HG02970 (cell line): ENCODE measurements around the gene BEGAIN.

Source experiments
- ATAC-seq: cut with Tn5 transposase; IDR thresholded peaks from one replicate; pipeline ENCODE4 v1.9.1; 2021; ENCODE audit warnings: mild to moderate bottlenecking, moderate library complexity, moderate number of reproducible peaks; ENCODE audit not compliant: unreplicated experiment, low FRiP score

The BEGAIN gene

GRCh38 chr14:100570726-100571454 is 16.3 kb downstream of the BEGAIN start:
- no peak for ATAC-seq

GRCh38 chr14:100569734-100570286 is 17.4 kb downstream of the BEGAIN start:
- no peak for ATAC-seq

GRCh38 chr14:100568998-100569733 is 18.1 kb downstream of the BEGAIN start:
- ATAC-seq, result no peak

GRCh38 chr14:100568164-100568997 is 18.8 kb downstream of the BEGAIN start:
- ATAC-seq, result no peak

GRCh38 chr14:100567877-100568163 is 19.4 kb downstream of the BEGAIN start:
- no peak for ATAC-seq

- ATAC-seq, result no peak
Observed at GRCh38 chr14:100567009-100567876, 20.0 kb downstream of the BEGAIN start.

GRCh38 chr14:100566586-100566985 is 20.6 kb downstream of the BEGAIN start:
- ATAC-seq, result no peak

GRCh38 chr14:100566119-100566518 is 21.1 kb downstream of the BEGAIN start:
- ATAC-seq, result no peak

GRCh38 chr14:100565650-100566049 is 21.6 kb downstream of the BEGAIN start:
- no peak for ATAC-seq

- no peak for ATAC-seq
Observed at GRCh38 chr14:100564512-100564911, 22.7 kb downstream of the BEGAIN start.

- no peak for ATAC-seq
Observed at GRCh38 chr14:100562751-100563150, 24.5 kb downstream of the BEGAIN start.

GRCh38 chr14:100561005-100561404 is 26.2 kb downstream of the BEGAIN start:
- no peak for ATAC-seq

GRCh38 chr14:100560471-100560870 is 26.7 kb downstream of the BEGAIN start:
- ATAC-seq, result no peak

GRCh38 chr14:100559455-100559854 is 27.8 kb downstream of the BEGAIN start:
- no peak for ATAC-seq

GRCh38 chr14:100558966-100559365 is 28.3 kb downstream of the BEGAIN start:
- ATAC-seq, result no peak

- no peak for ATAC-seq
Observed at GRCh38 chr14:100558226-100558625, 29.0 kb downstream of the BEGAIN start.

GRCh38 chr14:100557658-100558057 is 29.6 kb downstream of the BEGAIN start:
- ATAC-seq, result no peak

GRCh38 chr14:100556936-100557505 is 30.2 kb downstream of the BEGAIN start:
- no peak for ATAC-seq

GRCh38 chr14:100556140-100556475 is 31.1 kb downstream of the BEGAIN start:
- no peak for ATAC-seq
